GM21825 (cell line): ENCODE data around the gene CRYBB3.
A peak's percentile ranks its signal among the peaks of the same experiment; 100 is the strongest.
"Not testable (repeated sequence)": the region's sequence is repeated elsewhere in the genome, so short reads cannot be mapped to it uniquely, and the experiment has no call there.

Experiments used
- ATAC-seq: cut with Tn5 transposase; IDR thresholded peaks from one replicate; pipeline ENCODE4 v1.9.1; 2021; ENCODE audit warnings: mild to moderate bottlenecking, moderate library complexity; ENCODE audit not compliant: unreplicated experiment

CRYBB3 gene

GRCh38 chr22:25204547-25204946, 4.9 kb downstream of the CRYBB3 start:
- ATAC-seq, result not testable (repeated sequence)

- no peak for ATAC-seq
Observed at GRCh38 chr22:25205847-25206246, 6.2 kb downstream of the CRYBB3 start.

- ATAC-seq, result no peak
Observed at GRCh38 chr22:25206998-25207397, 7.3 kb downstream of the CRYBB3 start.

- ATAC-seq, result no peak
Observed at GRCh38 chr22:25207553-25208157, 8.0 kb downstream of the CRYBB3 start.

GRCh38 chr22:25208328-25208727, 8.7 kb downstream of the CRYBB3 start:
- ATAC-seq, result no peak

GRCh38 chr22:25208743-25209505, 9.3 kb downstream of the CRYBB3 start:
- no peak for ATAC-seq

GRCh38 chr22:25210793-25211192, 11.1 kb downstream of the CRYBB3 start:
- ATAC-seq, result no peak

GRCh38 chr22:25212337-25212736, 12.7 kb downstream of the CRYBB3 start:
- no peak for ATAC-seq

- no peak for ATAC-seq
Observed at GRCh38 chr22:25213221-25213620, 13.6 kb downstream of the CRYBB3 start.

- no peak for ATAC-seq
Observed at GRCh38 chr22:25216230-25216629, 16.6 kb downstream of the CRYBB3 start.

- ATAC-seq, result no peak
Observed at GRCh38 chr22:25219211-25219689, 19.6 kb downstream of the CRYBB3 start, which contains the start of gene CRYBB2. TSS of gene CRYBB2 (plus strand) at chr22:25219639. CDS start at chr22:25221430, 1,791 bp downstream.

- no peak for ATAC-seq
Observed at GRCh38 chr22:25219948-25220442, 20.3 kb downstream of the CRYBB3 start.

GRCh38 chr22:25221790-25222189, 22.1 kb downstream of the CRYBB3 start:
- no peak for ATAC-seq

- ATAC-seq, result no peak
Observed at GRCh38 chr22:25223269-25223850, 23.7 kb downstream of the CRYBB3 start.

GRCh38 chr22:25228822-25229221, 29.2 kb downstream of the CRYBB3 start:
- ATAC-seq, result no peak

- not testable (repeated sequence) for ATAC-seq
Observed at GRCh38 chr22:25230760-25231159, 31.1 kb downstream of the CRYBB3 start.

- ATAC-seq, result no peak
Observed at GRCh38 chr22:25232301-25232700, 32.6 kb downstream of the CRYBB3 start.

- ATAC-seq, result not testable (repeated sequence)
Observed at GRCh38 chr22:25233706-25234105, 34.0 kb downstream of the CRYBB3 start.

GRCh38 chr22:25235547-25236290, 36.1 kb downstream of the CRYBB3 start:
- ATAC-seq, result peak; percentile 64

GRCh38 chr22:25236417-25236816, 36.8 kb downstream of the CRYBB3 start:
- no peak for ATAC-seq

GRCh38 chr22:25237503-25237902, 37.8 kb downstream of the CRYBB3 start:
- no peak for ATAC-seq
